ENCODE data around the gene ZC3H7B.

Gene ZC3H7B

GRCh38 chr22:41305646-41306045, 4.3 kb downstream of the ZC3H7B start:
- Histone ChIP-seq H2AFZ (ENCODE audit: low read length, unreplicated experiment) (no peak overlapping the region), H3K27ac (ENCODE audit: low read depth, low read length) (peak overlapping the region; percentile 60), H3K4me1 (ENCODE audit: control insufficient read depth, insufficient read depth, low read length, unreplicated experiment) (peaks cover 33% of the 10 kb centered on the region), H3K4me3 (ENCODE audit: low read depth, low read length) (no peak overlapping the region; the same call in 1 of the 2 replicates), H3K79me2 (ENCODE audit: control insufficient read depth, insufficient read depth, low read length, unreplicated experiment) (peaks cover 83% of the 10 kb centered on the region), H3K36me3 (ENCODE audit: insufficient read depth, low read length) (no peaks in the 10 kb centered on the region), H3K27me3 (ENCODE audit: insufficient read depth, low read length) (no peaks in the 10 kb centered on the region)

GRCh38 chr22:41308054-41308453, 6.7 kb downstream of the ZC3H7B start:
- no peak overlapping the region for H3K4me3 ChIP-seq (ENCODE audit: low read depth, low read length)
- H3K4me1 ChIP-seq (ENCODE audit: control insufficient read depth, insufficient read depth, low read length, unreplicated experiment): peaks cover 28% of the 10 kb centered on the region
- no peaks in the 10 kb centered on the region for H3K36me3 ChIP-seq (ENCODE audit: insufficient read depth, low read length)
- H3K79me2 ChIP-seq (ENCODE audit: control insufficient read depth, insufficient read depth, low read length, unreplicated experiment): peaks cover 77% of the 10 kb centered on the region
- H2AFZ ChIP-seq (ENCODE audit: low read length, unreplicated experiment): no peak overlapping the region
- H3K27ac ChIP-seq (ENCODE audit: low read depth, low read length): peak overlapping the region; percentile 82
- H3K27me3 ChIP-seq (ENCODE audit: insufficient read depth, low read length): no peaks in the 10 kb centered on the region

- no peak overlapping the region for H2AFZ ChIP-seq (ENCODE audit: low read length, unreplicated experiment)
Observed at GRCh38 chr22:41308544-41308947, 7.2 kb downstream of the ZC3H7B start.

GRCh38 chr22:41310336-41310735, 9.0 kb downstream of the ZC3H7B start:
- Histone ChIP-seq H2AFZ (ENCODE audit: low read length, unreplicated experiment) (no peak overlapping the region), H3K27ac (ENCODE audit: low read depth, low read length) (no peak overlapping the region), H3K4me3 (ENCODE audit: low read depth, low read length) (no peak overlapping the region), H3K27me3 (ENCODE audit: insufficient read depth, low read length) (no peaks in the 10 kb centered on the region), H3K4me1 (ENCODE audit: control insufficient read depth, insufficient read depth, low read length, unreplicated experiment) (peaks cover 22% of the 10 kb centered on the region), H3K36me3 (ENCODE audit: insufficient read depth, low read length) (no peaks in the 10 kb centered on the region), H3K79me2 (ENCODE audit: control insufficient read depth, insufficient read depth, low read length, unreplicated experiment) (peaks cover 62% of the 10 kb centered on the region)

More at GRCh38 chr22:41308544-41308947, 7.2 kb downstream of the ZC3H7B start:
- no peaks in the 10 kb centered on the region for H3K27me3 ChIP-seq (ENCODE audit: insufficient read depth, low read length)
- no peak overlapping the region for H3K4me3 ChIP-seq (ENCODE audit: low read depth, low read length)
- H3K27ac ChIP-seq (ENCODE audit: low read depth, low read length): peak overlapping the region; percentile 82
- no peaks in the 10 kb centered on the region for H3K36me3 ChIP-seq (ENCODE audit: insufficient read depth, low read length)
- H3K4me1 ChIP-seq (ENCODE audit: control insufficient read depth, insufficient read depth, low read length, unreplicated experiment): peaks cover 27% of the 10 kb centered on the region
- H3K79me2 ChIP-seq (ENCODE audit: control insufficient read depth, insufficient read depth, low read length, unreplicated experiment): peaks cover 77% of the 10 kb centered on the region

- Histone ChIP-seq H3K27ac (ENCODE audit: low read depth, low read length) (no peak overlapping the region), H3K79me2 (ENCODE audit: control insufficient read depth, insufficient read depth, low read length, unreplicated experiment) (peaks cover 52% of the 10 kb centered on the region), H2AFZ (ENCODE audit: low read length, unreplicated experiment) (no peak overlapping the region), H3K36me3 (ENCODE audit: insufficient read depth, low read length) (no peaks in the 10 kb centered on the region), H3K27me3 (ENCODE audit: insufficient read depth, low read length) (no peaks in the 10 kb centered on the region), H3K4me3 (ENCODE audit: low read depth, low read length) (no peak overlapping the region), H3K4me1 (ENCODE audit: control insufficient read depth, insufficient read depth, low read length, unreplicated experiment) (peaks cover 15% of the 10 kb centered on the region)
Observed at GRCh38 chr22:41311487-41311886, 10.2 kb downstream of the ZC3H7B start.

- Histone ChIP-seq H3K79me2 (ENCODE audit: control insufficient read depth, insufficient read depth, low read length, unreplicated experiment) (peaks cover 34% of the 10 kb centered on the region), H3K36me3 (ENCODE audit: insufficient read depth, low read length) (no peaks in the 10 kb centered on the region), H3K4me1 (ENCODE audit: control insufficient read depth, insufficient read depth, low read length, unreplicated experiment) (no peaks in the 10 kb centered on the region), H3K4me3 (ENCODE audit: low read depth, low read length) (no peak overlapping the region), H3K27ac (ENCODE audit: low read depth, low read length) (no peak overlapping the region), H3K27me3 (ENCODE audit: insufficient read depth, low read length) (no peaks in the 10 kb centered on the region), H2AFZ (ENCODE audit: low read length, unreplicated experiment) (no peak overlapping the region)
Observed at GRCh38 chr22:41314821-41315220, 13.5 kb downstream of the ZC3H7B start.

- H3K36me3 ChIP-seq (ENCODE audit: insufficient read depth, low read length): no peaks in the 10 kb centered on the region
- no peak overlapping the region for H3K4me3 ChIP-seq (ENCODE audit: low read depth, low read length)
- H3K79me2 ChIP-seq (ENCODE audit: control insufficient read depth, insufficient read depth, low read length, unreplicated experiment): peaks cover 30% of the 10 kb centered on the region
- no peaks in the 10 kb centered on the region for H3K27me3 ChIP-seq (ENCODE audit: insufficient read depth, low read length)
- no peaks in the 10 kb centered on the region for H3K4me1 ChIP-seq (ENCODE audit: control insufficient read depth, insufficient read depth, low read length, unreplicated experiment)
- H2AFZ ChIP-seq (ENCODE audit: low read length, unreplicated experiment): no peak overlapping the region
- H3K27ac ChIP-seq (ENCODE audit: low read depth, low read length): no peak overlapping the region
Observed at GRCh38 chr22:41315586-41315985, 14.3 kb downstream of the ZC3H7B start.

- Histone ChIP-seq H3K79me2 (ENCODE audit: control insufficient read depth, insufficient read depth, low read length, unreplicated experiment) (peaks cover 9% of the 10 kb centered on the region), H3K4me3 (ENCODE audit: low read depth, low read length) (no peak overlapping the region), H3K36me3 (ENCODE audit: insufficient read depth, low read length) (no peaks in the 10 kb centered on the region), H3K4me1 (ENCODE audit: control insufficient read depth, insufficient read depth, low read length, unreplicated experiment) (no peaks in the 10 kb centered on the region), H2AFZ (ENCODE audit: low read length, unreplicated experiment) (no peak overlapping the region), H3K27ac (ENCODE audit: low read depth, low read length) (no peak overlapping the region), H3K27me3 (ENCODE audit: insufficient read depth, low read length) (no peaks in the 10 kb centered on the region)
Observed at GRCh38 chr22:41320416-41321240, 19.3 kb downstream of the ZC3H7B start.

GRCh38 chr22:41324821-41325528, 23.6 kb downstream of the ZC3H7B start:
- Histone ChIP-seq H3K27me3 (ENCODE audit: insufficient read depth, low read length) (no peaks in the 10 kb centered on the region), H3K36me3 (ENCODE audit: insufficient read depth, low read length) (no peaks in the 10 kb centered on the region), H2AFZ (ENCODE audit: low read length, unreplicated experiment) (no peak overlapping the region), H3K79me2 (ENCODE audit: control insufficient read depth, insufficient read depth, low read length, unreplicated experiment) (no peaks in the 10 kb centered on the region), H3K27ac (ENCODE audit: low read depth, low read length) (no peak overlapping the region), H3K4me1 (ENCODE audit: control insufficient read depth, insufficient read depth, low read length, unreplicated experiment) (no peaks in the 10 kb centered on the region), H3K4me3 (ENCODE audit: low read depth, low read length) (no peak overlapping the region)

- H3K36me3 ChIP-seq (ENCODE audit: insufficient read depth, low read length): no peaks in the 10 kb centered on the region
Observed at GRCh38 chr22:41327124-41327523, 25.8 kb downstream of the ZC3H7B start.

GRCh38 chr22:41330169-41330568, 28.8 kb downstream of the ZC3H7B start:
- Histone ChIP-seq H3K36me3 (ENCODE audit: insufficient read depth, low read length) (no peaks in the 10 kb centered on the region), H3K79me2 (ENCODE audit: control insufficient read depth, insufficient read depth, low read length, unreplicated experiment) (no peaks in the 10 kb centered on the region), H3K4me3 (ENCODE audit: low read depth, low read length) (no peak overlapping the region), H3K4me1 (ENCODE audit: control insufficient read depth, insufficient read depth, low read length, unreplicated experiment) (no peaks in the 10 kb centered on the region), H2AFZ (ENCODE audit: low read length, unreplicated experiment) (no peak overlapping the region), H3K27me3 (ENCODE audit: insufficient read depth, low read length) (no peaks in the 10 kb centered on the region), H3K27ac (ENCODE audit: low read depth, low read length) (no peak overlapping the region)

More at GRCh38 chr22:41327124-41327523, 25.8 kb downstream of the ZC3H7B start:
- Histone ChIP-seq H2AFZ (ENCODE audit: low read length, unreplicated experiment) (no peak overlapping the region), H3K4me1 (ENCODE audit: control insufficient read depth, insufficient read depth, low read length, unreplicated experiment) (no peaks in the 10 kb centered on the region), H3K4me3 (ENCODE audit: low read depth, low read length) (no peak overlapping the region), H3K27me3 (ENCODE audit: insufficient read depth, low read length) (no peaks in the 10 kb centered on the region), H3K27ac (ENCODE audit: low read depth, low read length) (no peak overlapping the region), H3K79me2 (ENCODE audit: control insufficient read depth, insufficient read depth, low read length, unreplicated experiment) (no peaks in the 10 kb centered on the region)
